Fibroblast of lung (primary cell): ENCODE measurements around the gene PCDHGA1. TPM values are rescaled to one million over a fixed set of nuclear protein-coding genes. Genes with fewer than 3 reads are reported as not detected.
A peak's percentile ranks its signal among the peaks of the same experiment; 100 is the strongest.

Source experiments
- DNase-seq, 2 donors: peaks; one replicate each; pipeline versions ENCODE4 v3.0.0 to v3.0.0-alpha.2; 2010; ENCODE audit warnings: low read depth in 2 of 2
- H2AFZ ChIP-seq: 2 replicates; pipeline ENCODE4 v1.5.1; 2012; ENCODE audit warnings: low read length, control low read depth, inconsistent platforms
- H3K27ac ChIP-seq: 2 replicates; pipeline ENCODE4 v1.5.1; 2011; ENCODE audit warnings: low read length, control low read depth; ENCODE audit not compliant: insufficient read depth
- H3K27me3 ChIP-seq: 2 replicates; pipeline ENCODE4 v1.5.1; 2011; ENCODE audit warnings: mild to moderate bottlenecking, low read length; ENCODE audit not compliant: control insufficient read depth, insufficient read depth
- H3K36me3 ChIP-seq: 2 replicates; pipeline ENCODE4 v1.5.1; 2011; ENCODE audit warnings: low read length; ENCODE audit not compliant: control insufficient read depth, insufficient read depth
- H3K4me1 ChIP-seq: 2 replicates; pipeline ENCODE4 v1.5.1; 2011; ENCODE audit warnings: low read length; ENCODE audit not compliant: control insufficient read depth, insufficient read depth; ENCODE audit errors: extremely low read depth
- H3K4me2 ChIP-seq: 2 replicates; pipeline ENCODE4 v1.5.1; 2011; ENCODE audit warnings: low read length, control low read depth; ENCODE audit not compliant: insufficient read depth; ENCODE audit errors: extremely low read depth
- H3K4me3 ChIP-seq, 4 experiments: fragments of 200-600 bp in 1 of 4; sonication (generic) in 1 of 4; replicated peaks in 1 of 4; 2 replicates each; pipeline ENCODE4 v1.5.1; 2011 to 2016; ENCODE audit warnings: low read length in 4 of 4, low read depth in 3 of 4, mild to moderate bottlenecking in 3 of 4, control low read depth in 2 of 4, inconsistent platforms in 1 of 4, mixed read lengths in 1 of 4; ENCODE audit not compliant: insufficient read depth in 1 of 4; ENCODE audit errors: control extremely low read depth in 1 of 4
- H3K79me2 ChIP-seq: 2 replicates; pipeline ENCODE4 v1.5.1; 2012; ENCODE audit warnings: mild to moderate bottlenecking, low read length, inconsistent platforms; ENCODE audit not compliant: control insufficient read depth, insufficient read depth
- H3K9ac ChIP-seq: 2 replicates; pipeline ENCODE4 v1.5.1; 2011; ENCODE audit warnings: mild to moderate bottlenecking, low read length, control low read depth; ENCODE audit not compliant: insufficient read depth
- H3K9me3 ChIP-seq: 2 replicates; pipeline ENCODE4 v1.5.1; 2012; ENCODE audit warnings: low read depth, low read length; ENCODE audit not compliant: control insufficient read depth, insufficient read depth
- H4K20me1 ChIP-seq: 2 replicates; pipeline ENCODE4 v1.5.1; 2011; ENCODE audit warnings: low read length; ENCODE audit not compliant: control insufficient read depth, insufficient read depth; ENCODE audit errors: extremely low read depth
- EZH2 ChIP-seq: IDR thresholded peaks from 2 replicates; pipeline ENCODE4 v1.5.1; 2012; ENCODE audit warnings: low read length, control low read depth, mild to moderate bottlenecking; ENCODE audit errors: missing control alignments
- polyA plus RNA-seq, 2 donors: library from polyadenylated mRNA; depleted of rRNA in 1 of 2; stranded (reverse) in 1 of 2; unstranded in 1 of 2; fragments of >200 nt; gene quantifications; 2 replicates each; pipeline ENCODE4 v1.2.1, GENCODE V29; 2011 to 2012; ENCODE audit warnings: missing spikeins in 1 of 2
- total RNA-seq: library from RNA; depleted of rRNA; stranded (reverse); fragments of >200 nt; gene quantifications from 2 replicates; pipeline ENCODE4 v1.2.1, GENCODE V29; 2014
- TF ChIP-seq, protein P1 (sequence below), 2 donors: IDR thresholded peaks in 1 of 2; conservative IDR thresholded peaks in 1 of 2; 1 replicate in 1 of 2; 2 replicates in 1 of 2; pipeline ENCODE4 v1.5.1; 2011 to 2012; ENCODE audit warnings: low read length in 2 of 2, control low read depth in 1 of 2, inconsistent platforms in 1 of 2, low read depth in 1 of 2, mild to moderate bottlenecking in 1 of 2

The PCDHGA1 gene
- total and polyA plus RNA-seq, 2 donors (not counting 1 experiment from before 2014, with no cell fraction given), result 1.6 to 1.8 TPM

DNA sequence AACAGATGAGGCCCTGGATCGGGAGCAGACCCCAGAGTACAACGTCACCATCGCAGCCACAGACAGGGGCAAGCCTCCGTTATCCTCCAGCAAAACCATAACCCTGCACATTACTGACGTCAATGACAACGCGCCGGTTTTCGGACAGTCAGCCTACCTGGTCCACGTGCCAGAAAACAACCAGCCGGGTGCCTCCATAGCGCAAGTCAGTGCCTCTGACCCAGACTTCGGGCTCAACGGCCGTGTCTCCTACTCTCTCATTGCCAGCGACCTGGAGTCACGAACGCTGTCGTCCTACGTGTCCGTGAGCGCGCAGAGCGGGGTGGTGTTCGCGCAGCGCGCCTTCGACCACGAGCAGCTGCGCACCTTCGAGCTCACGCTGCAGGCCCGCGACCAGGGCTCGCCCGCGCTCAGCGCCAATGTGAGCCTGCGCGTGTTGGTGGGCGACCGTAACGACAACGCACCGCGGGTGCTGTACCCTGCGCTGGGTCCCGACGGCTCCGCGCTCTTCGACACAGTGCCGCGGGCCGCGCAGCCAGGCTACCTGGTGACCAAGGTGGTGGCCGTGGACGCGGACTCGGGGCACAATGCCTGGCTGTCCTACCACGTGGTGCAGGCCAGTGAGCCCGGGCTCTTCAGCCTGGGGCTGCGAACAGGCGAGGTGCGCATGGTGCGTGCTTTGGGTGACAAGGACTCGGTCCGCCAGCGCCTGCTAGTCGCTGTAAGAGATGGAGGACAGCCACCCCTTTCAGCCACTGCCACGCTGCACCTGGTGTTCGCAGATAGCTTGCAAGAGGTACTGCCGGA, 89.0 kb downstream of the PCDHGA1 start:
- Histone ChIP-seq H3K27me3 (no peaks in the 10 kb centered on the region), H3K27ac (no peak overlapping the region), H4K20me1 (no peaks in the 10 kb centered on the region), H3K4me3 (no peak overlapping the region), H3K4me2 (peak overlapping the region; percentile 0), H2AFZ (no peak overlapping the region), H3K36me3 (peaks cover 2% of the 10 kb centered on the region), H3K9ac (no peak overlapping the region), H3K9me3 (peaks cover 11% of the 10 kb centered on the region), H3K79me2 (no peaks in the 10 kb centered on the region), H3K4me1 (no peaks in the 10 kb centered on the region)
- DNase-seq, result no peak
- TF ChIP-seq, protein P1, sequence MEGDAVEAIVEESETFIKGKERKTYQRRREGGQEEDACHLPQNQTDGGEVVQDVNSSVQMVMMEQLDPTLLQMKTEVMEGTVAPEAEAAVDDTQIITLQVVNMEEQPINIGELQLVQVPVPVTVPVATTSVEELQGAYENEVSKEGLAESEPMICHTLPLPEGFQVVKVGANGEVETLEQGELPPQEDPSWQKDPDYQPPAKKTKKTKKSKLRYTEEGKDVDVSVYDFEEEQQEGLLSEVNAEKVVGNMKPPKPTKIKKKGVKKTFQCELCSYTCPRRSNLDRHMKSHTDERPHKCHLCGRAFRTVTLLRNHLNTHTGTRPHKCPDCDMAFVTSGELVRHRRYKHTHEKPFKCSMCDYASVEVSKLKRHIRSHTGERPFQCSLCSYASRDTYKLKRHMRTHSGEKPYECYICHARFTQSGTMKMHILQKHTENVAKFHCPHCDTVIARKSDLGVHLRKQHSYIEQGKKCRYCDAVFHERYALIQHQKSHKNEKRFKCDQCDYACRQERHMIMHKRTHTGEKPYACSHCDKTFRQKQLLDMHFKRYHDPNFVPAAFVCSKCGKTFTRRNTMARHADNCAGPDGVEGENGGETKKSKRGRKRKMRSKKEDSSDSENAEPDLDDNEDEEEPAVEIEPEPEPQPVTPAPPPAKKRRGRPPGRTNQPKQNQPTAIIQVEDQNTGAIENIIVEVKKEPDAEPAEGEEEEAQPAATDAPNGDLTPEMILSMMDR (conservative IDR thresholded peaks at IDR 0.05 in 1 of 2, IDR thresholded peaks at IDR 0.05 in 1 of 2; ENCODE audit: low read depth in 1 of 2, low read length in 2 of 2), result no peak
- no peak for TF ChIP-seq EZH2

DNA sequence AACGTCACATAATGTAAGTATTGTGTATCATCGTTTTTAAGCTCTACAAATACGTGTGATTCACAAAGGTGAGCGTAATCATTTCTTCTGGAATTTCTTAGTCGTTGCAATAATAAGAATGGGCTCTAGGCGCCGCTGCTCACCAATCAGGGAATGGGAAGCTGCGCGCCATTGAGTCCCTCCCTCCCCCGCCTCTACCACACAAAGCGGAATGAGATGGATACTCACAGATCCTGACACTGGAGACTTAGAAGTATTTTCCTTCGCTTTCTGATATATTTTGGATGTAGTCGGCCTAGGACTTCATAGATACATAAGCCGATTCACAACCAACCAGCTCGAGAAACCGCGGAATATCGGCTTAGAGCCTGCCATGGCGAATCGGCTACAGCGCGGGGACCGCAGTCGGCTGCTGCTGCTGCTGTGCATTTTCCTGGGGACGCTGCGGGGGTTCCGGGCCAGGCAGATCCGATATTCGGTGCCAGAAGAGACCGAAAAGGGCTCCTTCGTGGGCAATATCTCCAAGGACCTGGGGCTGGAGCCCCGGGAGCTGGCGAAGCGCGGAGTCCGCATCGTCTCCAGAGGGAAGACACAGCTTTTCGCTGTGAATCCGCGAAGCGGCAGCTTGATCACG, 90.7 kb downstream of the PCDHGA1 start, which contains the start of gene PCDHGA11:
Gene PCDHGA11 (plus strand): TSS at position 197 of the 634 bp plus-strand sequence. CDS start 177 bp downstream, at position 374.
- Histone ChIP-seq H3K79me2 (no peaks in the 10 kb centered on the region), H3K4me2 (peak within 1 kb of the TSS; percentile 42), H3K4me1 (no peaks in the 10 kb centered on the region), H3K4me3 (peak within 1 kb of the TSS; percentile 26 to 66 (median 50)), H3K27me3 (no peaks in the 10 kb centered on the region), H3K27ac (peak within 1 kb of the TSS; percentile 13), H4K20me1 (no peaks in the 10 kb centered on the region), H3K9me3 (peaks cover 11% of the 10 kb centered on the region), H2AFZ (no peak within 1 kb of the TSS), H3K9ac (no peak within 1 kb of the TSS), H3K36me3 (peaks cover 2% of the 10 kb centered on the region)
- peak; percentile 56 to 75 for DNase-seq
- TF ChIP-seq, protein P1 (conservative IDR thresholded peaks at IDR 0.05 in 1 of 2, IDR thresholded peaks at IDR 0.05 in 1 of 2; ENCODE audit: low read depth in 1 of 2, low read length in 2 of 2), result peak; percentile 45 to 62
- TF ChIP-seq EZH2, result no peak

GRCh38 chr5:141421489-141421855, 91.2 kb downstream of the PCDHGA1 start:
- Histone ChIP-seq H3K4me1 (no peaks in the 10 kb centered on the region), H4K20me1 (no peaks in the 10 kb centered on the region), H3K4me3 (peak overlapping the region; percentile 26 to 66 (median 50)), H3K27ac (no peak overlapping the region), H3K9ac (no peak overlapping the region), H3K36me3 (peaks cover 2% of the 10 kb centered on the region), H3K9me3 (peaks cover 11% of the 10 kb centered on the region), H3K79me2 (no peaks in the 10 kb centered on the region), H3K27me3 (no peaks in the 10 kb centered on the region), H2AFZ (no peak overlapping the region), H3K4me2 (peak overlapping the region; percentile 42)
- DNase-seq, result peak in 1 of 2 donors; percentile 34
- TF ChIP-seq, protein P1 (conservative IDR thresholded peaks at IDR 0.05 in 1 of 2, IDR thresholded peaks at IDR 0.05 in 1 of 2; ENCODE audit: low read depth in 1 of 2, low read length in 2 of 2), result no peak
- no peak for TF ChIP-seq EZH2
